Mesodermal cell (in vitro differentiated cells): Measurements from ENCODE around the gene LY9.

Experiments used
- H3K27ac ChIP-seq: 2 replicates; pipeline ENCODE4 v1.7.0; 2013; ENCODE audit warnings: mild to moderate bottlenecking, low read depth, low read length, moderate library complexity; ENCODE audit not compliant: severe bottlenecking
- H3K36me3 ChIP-seq: 2 replicates; pipeline ENCODE4 v1.7.1; 2013; ENCODE audit warnings: mild to moderate bottlenecking, low read length, moderate library complexity; ENCODE audit not compliant: control insufficient read depth, insufficient read depth
- H3K4me1 ChIP-seq: one replicate; pipeline ENCODE4 v1.7.1; 2013; ENCODE audit warnings: mild to moderate bottlenecking, low read length; ENCODE audit not compliant: insufficient read depth, control insufficient read depth, poor library complexity, severe bottlenecking
- H3K4me3 ChIP-seq: 2 replicates; pipeline ENCODE4 v1.7.0; 2013; ENCODE audit warnings: low read length, control low read depth, mild to moderate bottlenecking; ENCODE audit not compliant: insufficient read depth, poor library complexity, severe bottlenecking; ENCODE audit errors: extremely low read depth
- H3K9me3 ChIP-seq: 2 replicates; pipeline ENCODE4 v1.7.1; 2013; ENCODE audit warnings: mild to moderate bottlenecking, low read length, moderate library complexity; ENCODE audit not compliant: control insufficient read depth
- WGBS, 2 experiments: methylation state at CpG; one replicate each; pipeline ENCODE4 v1.1.5; 2013; ENCODE audit warnings: missing lambda C conversion rate in 2 of 2; ENCODE audit not compliant: insufficient coverage in 2 of 2; 5-methylcytosine and 5-hydroxymethylcytosine counted together

LY9 gene

DNA sequence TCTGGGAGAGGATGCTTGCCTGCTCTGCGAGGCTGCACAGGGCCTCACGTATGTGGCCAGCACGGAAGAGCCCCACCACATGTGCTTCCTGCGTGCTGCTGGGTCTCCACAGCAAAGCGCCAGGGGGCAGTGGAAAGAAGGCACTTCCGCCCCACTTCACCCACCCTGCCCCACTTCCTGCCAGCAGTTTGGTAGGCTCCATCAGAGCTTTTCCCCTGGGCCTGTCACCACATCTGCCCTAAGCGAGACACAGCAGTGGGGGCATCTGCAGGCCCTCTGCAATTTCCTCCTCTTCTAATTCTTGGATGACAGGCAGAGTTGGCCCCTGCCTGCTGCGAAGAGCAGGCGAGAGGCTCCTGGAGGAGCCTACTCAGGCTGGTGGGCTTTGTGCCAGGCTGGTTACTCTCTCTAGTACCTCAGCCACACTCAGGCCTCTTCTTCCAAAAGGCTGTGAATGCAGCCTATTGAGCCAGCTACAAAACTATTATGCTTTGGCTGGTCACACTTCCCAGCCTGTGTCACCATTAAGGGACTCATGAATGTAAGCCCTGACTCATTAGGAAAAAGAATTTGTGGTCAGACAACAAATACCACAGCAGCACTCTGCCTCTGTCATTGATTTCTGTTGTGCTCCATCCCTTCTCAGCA lies 41.7 kb downstream of the LY9 start:
- Histone ChIP-seq H3K4me1 (peaks cover 19% of the 10 kb centered on the region), H3K4me3 (no peak overlapping the region), H3K36me3 (no peaks in the 10 kb centered on the region), H3K27ac (peak overlapping the region; percentile 80), H3K9me3 (no peaks in the 10 kb centered on the region)
- 85 to 88% methylated on average over 7 to 9 of the region's 9 CpGs for WGBS, 2 experiments

DNA sequence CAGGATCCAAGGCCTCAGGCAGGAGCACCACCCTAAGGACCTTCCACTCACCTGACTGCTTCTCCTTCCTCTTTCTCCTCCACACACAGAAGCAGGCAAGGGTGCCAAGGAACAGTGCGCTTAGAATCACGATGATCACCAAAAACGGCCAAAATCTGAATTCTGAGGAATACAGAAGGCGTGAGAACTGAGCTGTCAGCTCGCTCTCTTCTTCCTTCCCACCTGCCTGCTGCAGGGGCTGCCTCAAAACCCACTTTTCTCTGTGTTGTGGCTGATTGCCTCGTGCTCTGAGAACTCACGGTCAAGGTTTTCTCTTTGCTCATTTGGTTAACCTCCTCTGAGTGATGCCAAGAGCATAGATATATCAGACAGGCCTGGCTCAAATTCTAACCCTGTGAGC lies 42.9 kb downstream of the LY9 start:
- Histone ChIP-seq H3K4me3 (no peak overlapping the region), H3K27ac (no peak overlapping the region), H3K36me3 (no peaks in the 10 kb centered on the region), H3K9me3 (no peaks in the 10 kb centered on the region), H3K4me1 (peaks cover 19% of the 10 kb centered on the region)
- WGBS, 2 experiments, result 83 to 89% methylated on average over 7 of the region's 7 CpGs

DNA sequence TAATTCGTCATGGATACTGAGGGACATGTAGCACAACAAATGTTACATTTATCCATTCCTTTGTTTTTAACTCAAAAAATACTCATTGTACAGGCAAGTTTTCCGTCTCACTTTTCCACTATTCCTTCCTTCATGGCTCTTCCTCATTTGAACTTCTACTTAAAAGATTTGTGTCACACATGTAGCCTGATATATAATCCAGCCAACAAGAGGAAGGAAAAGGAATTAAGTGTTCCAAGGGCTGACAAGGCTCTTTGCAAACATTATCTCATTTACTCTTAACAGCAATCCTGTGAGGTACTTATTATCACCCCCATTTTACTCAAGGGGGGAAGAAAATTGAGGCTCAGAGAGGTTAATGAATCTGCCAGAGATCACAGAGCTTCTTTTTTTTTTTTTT lies 43.8 kb downstream of the LY9 start:
- H3K4me3 ChIP-seq, result no peak overlapping the region
- peaks cover 19% of the 10 kb centered on the region for H3K4me1 ChIP-seq
- 92 to 100% methylated on average over 1 to 2 of the region's 2 CpGs for WGBS, 2 experiments
- H3K27ac ChIP-seq, result no peak overlapping the region
- no peaks in the 10 kb centered on the region for H3K36me3 ChIP-seq
- no peaks in the 10 kb centered on the region for H3K9me3 ChIP-seq

DNA sequence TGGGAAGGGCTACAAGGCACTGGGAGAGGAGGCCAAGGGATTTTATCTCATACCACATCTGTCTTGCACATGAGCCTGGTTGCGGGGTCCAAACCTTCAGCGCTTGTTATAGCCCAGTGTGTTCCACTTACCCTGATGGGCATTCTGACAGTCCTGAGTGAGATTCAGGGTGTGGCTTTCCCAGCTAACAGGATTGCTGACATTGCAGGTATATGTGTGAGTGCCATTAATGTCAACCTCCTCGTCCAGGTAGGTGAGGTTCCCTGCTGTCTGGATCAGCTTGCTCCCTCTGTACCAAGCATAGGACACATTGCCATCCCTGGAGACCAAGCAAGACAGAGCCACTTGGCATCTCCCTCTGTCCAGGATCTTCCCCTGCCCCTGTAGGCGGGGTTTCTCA lies 45.1 kb downstream of the LY9 start:
- 87 to 90% methylated on average over 3 to 4 of the region's 4 CpGs for WGBS, 2 experiments
- Histone ChIP-seq H3K36me3 (no peaks in the 10 kb centered on the region), H3K9me3 (no peaks in the 10 kb centered on the region), H3K4me3 (no peak overlapping the region), H3K27ac (no peak overlapping the region), H3K4me1 (peaks cover 17% of the 10 kb centered on the region)

DNA sequence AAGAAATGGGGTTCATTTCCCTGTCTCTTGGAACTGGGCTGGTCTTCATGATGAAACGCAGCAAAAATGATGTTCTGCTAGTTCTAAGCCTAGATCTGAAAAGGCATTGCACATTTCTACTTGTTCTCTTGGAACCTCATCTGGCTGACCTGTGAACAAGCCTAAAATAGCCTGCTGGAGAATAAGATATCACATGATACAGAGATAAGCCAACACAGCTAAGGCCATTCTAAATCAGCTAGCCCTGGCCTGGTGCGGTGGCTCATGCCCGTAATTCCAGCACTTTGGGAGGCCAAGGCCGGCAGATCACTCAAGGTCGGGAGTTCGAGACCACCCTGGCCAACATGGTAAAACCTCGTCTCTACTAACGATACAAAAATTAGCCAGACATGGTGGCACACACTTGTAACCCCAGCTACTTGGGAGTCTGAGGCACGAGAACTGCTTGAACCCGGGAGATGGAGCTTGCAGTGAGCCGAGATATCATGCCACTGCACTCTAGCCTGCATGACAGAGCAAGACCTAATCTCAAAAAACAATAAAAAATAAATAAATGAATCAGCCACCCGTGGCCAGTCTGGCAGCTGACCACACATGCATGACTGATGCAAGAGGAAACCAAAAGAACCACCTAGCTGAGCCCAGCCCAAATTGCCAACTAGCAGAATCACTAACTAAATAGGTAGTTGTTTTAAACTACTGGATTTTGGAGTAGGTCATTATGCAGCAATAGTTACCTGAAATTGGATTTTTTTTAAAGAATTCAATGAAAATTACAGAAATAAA lies 48.7 kb downstream of the LY9 start:
- Histone ChIP-seq H3K4me3 (no peak overlapping the region), H3K9me3 (no peaks in the 10 kb centered on the region), H3K4me1 (no peaks in the 10 kb centered on the region), H3K36me3 (no peaks in the 10 kb centered on the region), H3K27ac (no peak overlapping the region)
- 83 to 85% methylated on average over 11 of the region's 12 CpGs for WGBS, 2 experiments

DNA sequence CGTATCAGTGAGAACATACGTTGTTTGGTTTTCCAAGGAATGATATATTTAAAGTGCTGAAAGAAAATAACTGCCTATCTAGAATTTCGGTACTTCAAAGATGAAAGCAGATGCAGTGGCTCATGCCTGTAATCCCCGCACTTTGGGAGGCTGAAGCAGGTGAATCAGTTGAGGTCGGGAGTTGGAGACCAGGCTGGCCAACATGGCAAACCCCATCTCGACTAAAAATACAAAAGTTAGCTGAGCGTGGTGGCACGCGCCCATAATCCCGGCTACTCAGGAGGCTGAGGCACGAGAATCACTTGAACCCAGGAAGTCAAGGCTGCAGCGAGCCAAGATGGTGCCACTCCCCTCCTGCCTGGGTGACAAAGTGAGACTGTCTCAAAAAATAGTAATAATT lies 50.3 kb downstream of the LY9 start:
- no peaks in the 10 kb centered on the region for H3K36me3 ChIP-seq
- no peaks in the 10 kb centered on the region for H3K4me1 ChIP-seq
- H3K9me3 ChIP-seq, result no peaks in the 10 kb centered on the region
- 87 to 95% methylated on average over 10 to 11 of the region's 12 CpGs for WGBS, 2 experiments
- no peak overlapping the region for H3K27ac ChIP-seq
- H3K4me3 ChIP-seq, result no peak overlapping the region

DNA sequence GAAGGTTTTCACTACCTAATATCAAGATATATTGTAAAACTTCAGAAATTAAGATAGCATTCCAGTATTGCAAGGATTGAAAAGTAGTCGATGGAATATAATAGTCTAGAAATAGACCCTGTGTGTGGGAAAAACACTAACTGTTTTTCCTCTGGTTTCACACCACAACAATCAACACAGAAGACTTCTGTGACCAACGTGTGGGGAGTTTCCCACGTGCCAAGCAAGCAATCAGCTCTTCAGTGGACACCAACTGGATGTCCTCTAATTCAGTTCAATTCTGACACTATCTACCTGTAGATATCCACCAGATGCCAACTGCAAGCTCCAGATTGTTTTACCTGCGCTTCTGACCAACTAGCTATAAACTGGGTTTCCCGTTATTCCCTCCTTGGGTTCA lies 54.6 kb downstream of the LY9 start:
- Histone ChIP-seq H3K4me1 (no peaks in the 10 kb centered on the region), H3K36me3 (no peaks in the 10 kb centered on the region), H3K27ac (no peak overlapping the region), H3K4me3 (no peak overlapping the region), H3K9me3 (no peaks in the 10 kb centered on the region)
- 75 to 94% methylated on average over 2 to 3 of the region's 5 CpGs for WGBS, 2 experiments

DNA sequence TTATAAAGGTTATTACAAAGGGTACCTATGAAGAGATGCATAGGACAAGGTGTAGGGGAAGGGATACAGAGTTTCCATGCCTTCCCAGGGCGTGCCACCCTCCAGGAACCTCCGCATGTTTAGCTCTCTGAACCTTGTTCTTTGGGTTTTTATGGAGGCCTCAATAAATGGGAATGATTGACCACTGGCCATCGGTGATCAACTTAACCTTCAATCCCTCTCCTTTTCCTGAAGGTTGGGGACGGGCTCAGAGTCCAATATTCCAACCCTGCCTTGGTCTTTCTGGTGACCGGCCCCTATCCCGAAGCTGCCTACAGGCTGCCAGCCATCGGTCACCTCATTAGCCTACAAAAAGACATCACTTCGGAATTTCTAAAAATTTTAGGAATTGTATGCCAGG lies 55.0 kb downstream of the LY9 start:
- Histone ChIP-seq H3K9me3 (no peaks in the 10 kb centered on the region), H3K4me3 (no peak overlapping the region), H3K36me3 (no peaks in the 10 kb centered on the region), H3K27ac (no peak overlapping the region), H3K4me1 (no peaks in the 10 kb centered on the region)
- 83 to 90% methylated on average over 4 to 6 of the region's 8 CpGs for WGBS, 2 experiments

DNA sequence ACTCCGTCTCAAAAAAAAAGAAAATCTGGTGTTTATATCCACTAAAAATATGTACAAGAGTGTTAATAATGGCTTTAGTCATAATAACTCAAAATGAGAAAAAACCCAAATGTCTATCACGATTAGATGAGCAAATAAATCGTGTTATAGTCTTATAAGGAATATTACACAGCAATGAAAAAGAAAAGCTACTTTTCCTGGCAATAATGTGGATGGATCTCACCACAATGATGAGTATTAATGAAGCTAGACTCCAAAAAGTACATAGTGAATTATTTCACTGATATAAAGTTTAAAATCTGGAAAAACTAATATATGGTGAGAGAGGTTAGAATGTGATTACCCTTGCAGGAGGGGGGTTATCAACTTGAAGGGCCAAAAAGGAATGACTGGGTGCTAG lies 57.0 kb downstream of the LY9 start:
- H3K36me3 ChIP-seq, result no peaks in the 10 kb centered on the region
- no CpG with 5 or more reads among the region's 3 CpGs for WGBS, 2 experiments
- no peaks in the 10 kb centered on the region for H3K9me3 ChIP-seq
- no peaks in the 10 kb centered on the region for H3K4me1 ChIP-seq
- H3K27ac ChIP-seq, result no peak overlapping the region
- no peak overlapping the region for H3K4me3 ChIP-seq

DNA sequence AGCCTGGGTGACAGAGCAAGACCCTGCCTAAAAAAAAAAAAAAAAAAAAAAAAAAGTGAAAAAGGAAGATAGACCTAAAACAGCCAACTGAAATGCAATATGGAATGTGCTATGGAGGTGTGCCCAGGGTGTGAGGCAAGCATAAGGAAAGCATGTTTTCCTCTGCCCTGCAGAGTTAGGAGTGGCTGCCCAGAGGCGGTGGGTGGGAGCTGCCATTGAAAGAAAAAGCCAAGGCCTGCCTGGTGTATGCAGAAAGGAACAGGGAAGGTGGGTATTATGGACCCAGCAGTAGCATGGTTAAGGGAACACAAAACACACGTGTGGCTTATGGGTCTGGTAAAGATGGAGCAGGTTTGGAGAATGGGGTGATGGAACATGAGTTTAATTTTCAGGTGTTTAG lies 57.8 kb downstream of the LY9 start:
- H3K4me1 ChIP-seq, result no peaks in the 10 kb centered on the region
- no peak overlapping the region for H3K27ac ChIP-seq
- no peak overlapping the region for H3K4me3 ChIP-seq
- H3K36me3 ChIP-seq, result no peaks in the 10 kb centered on the region
- WGBS, 2 experiments, result 77 to 97% methylated on average over 1 to 2 of the region's 2 CpGs
- H3K9me3 ChIP-seq, result no peaks in the 10 kb centered on the region
